ENCODE measurements around the gene GRID1. TPM values are rescaled to one million over a fixed set of nuclear protein-coding genes. Genes with fewer than 3 reads are reported as not detected.

The GRID1 gene
- total and polyA plus RNA-seq, 11 donors: 0.69 to 3.4 (median 1.6) TPM

GRCh38 chr10:85641479-85642009 is 725.1 kb downstream of the GRID1 start:
- Histone ChIP-seq H3K27me3 (no peaks in the 10 kb centered on the region), H3K27ac (no peak overlapping the region)
- WGBS, 4 donors: 74 to 83% (median 77%) methylated on average over 6 of the region's 6 CpGs

GRCh38 chr10:85638797-85639196 is 727.8 kb downstream of the GRID1 start:
- H3K9me3 ChIP-seq: no peaks in the 10 kb centered on the region
- no peaks in the 10 kb centered on the region for H3K36me3 ChIP-seq
- H3K27me3 ChIP-seq: no peaks in the 10 kb centered on the region
- no peak for DNase-seq
- peaks cover 0 to 14% (median 0%) of the 10 kb centered on the region in 12 donors for H3K4me1 ChIP-seq
- TF ChIP-seq POLR2A (IDR thresholded peaks at IDR 0.05) (no peak), CTCF (IDR thresholded peaks at IDR 0.05) (no peak)
- no peak overlapping the region for H3K27ac ChIP-seq
- no peak overlapping the region for H3K4me3 ChIP-seq
- no peak for ATAC-seq
- intact Hi-C loops (cut with DNase I): no loop called here

More at GRCh38 chr10:85641479-85642009, 725.1 kb downstream of the GRID1 start:
- Histone ChIP-seq H3K4me3 (no peak overlapping the region), H3K4me1 (peaks cover 0 to 14% (median 0%) of the 10 kb centered on the region in 12 donors), H3K9me3 (no peaks in the 10 kb centered on the region), H3K36me3 (no peaks in the 10 kb centered on the region)
- ATAC-seq (no peak), DNase-seq (no peak)
- intact Hi-C loops (cut with DNase I): no loop called here
- TF ChIP-seq POLR2A (IDR thresholded peaks at IDR 0.05) (no peak), CTCF (IDR thresholded peaks at IDR 0.05) (no peak)

GRCh38 chr10:85635650-85636049 is 730.9 kb downstream of the GRID1 start:
- no peak for TF ChIP-seq POLR2A (IDR thresholded peaks at IDR 0.05)
- TF ChIP-seq CTCF (IDR thresholded peaks at IDR 0.05): no peak
- H3K36me3 ChIP-seq: no peaks in the 10 kb centered on the region
- H3K4me1 ChIP-seq: no peaks in the 10 kb centered on the region
- H3K27ac ChIP-seq: no peak overlapping the region
- ATAC-seq (no peak), DNase-seq (no peak)
- H3K27me3 ChIP-seq: no peaks in the 10 kb centered on the region
- no peak overlapping the region for H3K4me3 ChIP-seq
- 80 to 87% (median 85%) methylated on average over 5 of the region's 5 CpGs for WGBS, 4 donors
- H3K9me3 ChIP-seq: no peaks in the 10 kb centered on the region
- intact Hi-C loops (cut with DNase I): no loop called here

DNA sequence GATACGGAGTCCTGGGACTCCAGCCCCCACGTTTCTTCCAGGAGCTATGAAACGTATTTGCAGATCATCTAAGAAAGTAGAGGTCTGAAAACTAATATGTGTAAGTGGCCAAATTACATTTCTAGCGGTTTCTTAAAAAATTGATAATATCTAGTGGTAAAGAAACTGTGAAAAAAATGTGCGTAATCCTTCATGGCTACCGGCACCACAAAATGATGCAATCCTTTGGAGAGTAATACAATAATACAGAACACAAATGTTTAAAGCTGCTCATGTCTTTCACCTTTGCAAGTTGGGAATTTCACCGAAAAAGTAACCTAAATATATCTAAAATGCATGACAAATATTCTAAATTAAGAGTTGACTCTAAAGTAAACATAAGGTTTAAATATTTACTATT is 742.1 kb downstream of the GRID1 start:
- no peak overlapping the region for H3K27ac ChIP-seq
- 84 to 88% (median 87%) methylated on average over 7 of the region's 7 CpGs for WGBS, 4 donors
- DNase-seq (no peak), ATAC-seq (no peak)
- intact Hi-C loops (cut with DNase I): no loop called here
- no peak overlapping the region for H3K4me3 ChIP-seq
- TF ChIP-seq CTCF (IDR thresholded peaks at IDR 0.05) (no peak), POLR2A (IDR thresholded peaks at IDR 0.05) (no peak)
- no peaks in the 10 kb centered on the region for H3K9me3 ChIP-seq
- H3K36me3 ChIP-seq: no peaks in the 10 kb centered on the region
- no peaks in the 10 kb centered on the region for H3K27me3 ChIP-seq
- no peaks in the 10 kb centered on the region for H3K4me1 ChIP-seq
